Activated naive CD8-positive, alpha-beta T cell treated with anti-CD3 and anti-CD28 coated beads for 36 hours (primary cell): Measurements from ENCODE around the gene ITGAV. TPM values are rescaled to one million over a fixed set of nuclear protein-coding genes. Genes with fewer than 3 reads are reported as not detected.
A peak's percentile ranks its signal among the peaks of the same experiment; 100 is the strongest.

Source experiments
- DNase-seq: peaks from one replicate; pipeline ENCODE4 v3.0.0; 2021
- H3K27ac Mint-ChIP-seq: one replicate; pipeline ENCODE4 v1.8.0; 2022; ENCODE audit warnings: mild to moderate bottlenecking, moderate library complexity, mixed read lengths
- H3K27me3 Mint-ChIP-seq: one replicate; pipeline ENCODE4 v1.8.0; 2022; ENCODE audit warnings: mild to moderate bottlenecking, mixed read lengths
- H3K36me3 Mint-ChIP-seq: one replicate; pipeline ENCODE4 v1.8.0; 2021; ENCODE audit warnings: mild to moderate bottlenecking, mixed read lengths
- H3K4me1 Mint-ChIP-seq: one replicate; pipeline ENCODE4 v1.8.0; 2021; ENCODE audit warnings: mixed read lengths
- H3K4me3 Mint-ChIP-seq: one replicate; pipeline ENCODE4 v1.8.0; 2022; ENCODE audit warnings: mild to moderate bottlenecking, moderate library complexity, mixed read lengths
- H3K9me3 Mint-ChIP-seq: one replicate; pipeline ENCODE4 v1.8.0; 2022; ENCODE audit warnings: mixed read lengths
- total RNA-seq, 2 experiments: library from RNA; stranded (reverse); gene quantifications; one replicate each; pipeline ENCODE4 v1.2.3, GENCODE V29; 2021

Gene ITGAV
- total RNA-seq, 2 experiments from 2014 or later, result 3.6 to 3.9 TPM

DNA sequence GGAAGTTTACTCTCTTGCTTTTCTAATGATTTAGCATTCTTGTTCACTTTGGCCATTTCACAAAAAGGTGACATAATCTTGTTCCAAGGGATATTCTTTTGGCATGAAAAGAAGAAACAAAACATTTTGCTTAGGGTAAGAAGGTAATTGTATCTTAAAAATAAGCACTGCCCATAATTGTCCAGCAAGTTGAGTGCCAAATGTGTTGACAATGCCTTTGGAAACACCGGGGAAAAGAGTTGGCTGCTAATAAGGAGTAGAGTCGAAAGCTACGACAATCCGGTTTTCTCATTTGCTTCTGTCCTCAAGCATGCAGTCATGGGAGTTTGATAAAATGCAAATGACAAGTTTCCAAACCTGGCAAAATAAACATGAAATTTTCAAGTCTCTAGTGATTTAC, 27.3 kb downstream of the ITGAV start:
- Mint-ChIP-seq H3K36me3 (peaks cover 2% of the 10 kb centered on the region), H3K4me3 (no peak overlapping the region), H3K4me1 (no peaks in the 10 kb centered on the region), H3K27me3 (no peaks in the 10 kb centered on the region), H3K27ac (no peak overlapping the region), H3K9me3 (no peaks in the 10 kb centered on the region)
- no peak for DNase-seq

DNA sequence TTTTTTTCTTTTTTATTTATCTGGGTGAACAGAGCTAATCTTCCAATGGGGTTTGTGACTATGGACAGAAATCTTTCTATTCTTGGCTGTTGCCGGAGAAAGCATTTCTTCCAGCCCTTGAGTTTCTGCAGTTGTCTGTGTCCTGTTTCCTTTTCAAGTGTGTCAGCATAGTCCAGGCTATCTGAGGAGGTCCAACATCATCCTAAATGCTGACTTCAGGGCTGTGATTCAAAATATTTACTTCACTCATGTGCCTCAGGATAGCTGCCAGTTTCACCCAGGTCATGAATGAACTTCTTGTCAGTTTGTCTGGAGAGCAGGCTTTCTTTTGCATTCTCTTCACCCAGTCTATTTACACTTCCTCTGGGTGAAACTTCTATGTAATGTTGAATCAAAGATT, 27.9 kb downstream of the ITGAV start:
- H3K27me3 Mint-ChIP-seq, result no peaks in the 10 kb centered on the region
- H3K27ac Mint-ChIP-seq, result no peak overlapping the region
- no peak for DNase-seq
- H3K9me3 Mint-ChIP-seq, result no peaks in the 10 kb centered on the region
- H3K4me3 Mint-ChIP-seq, result no peak overlapping the region
- peaks cover 4% of the 10 kb centered on the region for H3K36me3 Mint-ChIP-seq
- no peaks in the 10 kb centered on the region for H3K4me1 Mint-ChIP-seq

DNA sequence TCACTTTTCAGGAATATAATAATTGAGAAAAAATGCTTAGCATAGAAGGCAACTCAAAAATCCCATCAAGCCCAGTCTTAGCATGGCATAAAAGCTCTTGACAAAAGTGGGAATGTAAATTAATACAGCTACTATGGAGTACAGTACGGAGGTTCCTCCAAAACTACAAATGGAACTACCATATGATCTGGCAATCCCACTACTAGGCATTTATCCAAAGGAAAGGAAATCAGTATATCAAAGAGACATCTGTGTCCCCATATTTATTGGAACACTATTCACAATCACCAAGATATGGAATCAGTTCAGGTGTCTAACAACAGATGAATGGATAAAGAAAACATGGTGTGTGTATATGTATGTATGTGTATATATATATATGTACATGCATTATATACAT, 28.8 kb downstream of the ITGAV start:
- no peak overlapping the region for H3K27ac Mint-ChIP-seq
- H3K36me3 Mint-ChIP-seq, result peaks cover 8% of the 10 kb centered on the region
- no peaks in the 10 kb centered on the region for H3K27me3 Mint-ChIP-seq
- DNase-seq, result no peak
- H3K4me3 Mint-ChIP-seq, result no peak overlapping the region
- H3K9me3 Mint-ChIP-seq, result no peaks in the 10 kb centered on the region
- H3K4me1 Mint-ChIP-seq, result no peaks in the 10 kb centered on the region

DNA sequence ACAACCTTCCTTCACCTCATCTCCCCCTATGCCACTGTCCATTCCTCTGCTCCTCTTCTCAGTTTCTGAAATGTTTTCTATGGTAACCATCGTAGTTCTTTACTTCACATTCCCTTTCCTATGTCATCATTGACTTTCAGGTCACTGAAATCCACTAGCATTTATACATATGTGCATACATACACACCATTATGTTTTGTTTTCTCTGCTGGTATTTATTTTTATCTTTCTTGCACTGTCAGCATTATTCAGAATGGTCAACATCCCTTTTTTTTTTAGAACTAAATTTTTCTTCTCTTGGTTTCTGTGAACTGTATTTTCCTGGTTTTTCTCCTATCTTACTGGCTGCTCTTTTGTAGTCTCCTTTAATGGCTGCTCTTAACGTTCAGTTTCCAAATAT, 33.2 kb downstream of the ITGAV start:
- Mint-ChIP-seq H3K27me3 (no peaks in the 10 kb centered on the region), H3K27ac (no peak overlapping the region)

DNA sequence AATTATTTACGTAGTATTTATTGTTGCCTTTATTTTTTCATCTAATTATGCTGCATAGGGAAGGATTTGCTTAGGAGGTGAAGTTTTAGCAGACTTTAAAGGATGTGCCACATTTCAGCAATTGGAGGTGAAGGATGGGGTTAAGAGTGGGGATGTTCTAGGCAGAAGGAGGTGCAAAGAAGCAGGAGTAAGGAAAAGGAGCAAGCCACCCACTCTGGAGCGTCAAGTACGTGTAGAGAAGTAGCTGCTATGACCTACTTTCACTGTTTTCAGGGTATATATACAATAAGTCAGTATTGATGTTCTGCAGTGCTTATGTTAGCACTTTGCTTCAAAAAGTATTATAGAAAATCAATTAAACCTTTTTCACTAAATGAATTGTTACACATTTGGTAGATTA, 34.4 kb downstream of the ITGAV start:
- no peak for DNase-seq
- H3K36me3 Mint-ChIP-seq, result peaks cover 8% of the 10 kb centered on the region
- H3K27ac Mint-ChIP-seq, result no peak overlapping the region
- no peaks in the 10 kb centered on the region for H3K27me3 Mint-ChIP-seq
- no peak overlapping the region for H3K4me3 Mint-ChIP-seq
- H3K9me3 Mint-ChIP-seq, result no peaks in the 10 kb centered on the region
- no peaks in the 10 kb centered on the region for H3K4me1 Mint-ChIP-seq

More for the DNA sequence above, 33.2 kb downstream of the ITGAV start:
- H3K9me3 Mint-ChIP-seq, result no peaks in the 10 kb centered on the region
- no peaks in the 10 kb centered on the region for H3K4me1 Mint-ChIP-seq
- H3K4me3 Mint-ChIP-seq, result no peak overlapping the region
- peaks cover 8% of the 10 kb centered on the region for H3K36me3 Mint-ChIP-seq
- no peak for DNase-seq

DNA sequence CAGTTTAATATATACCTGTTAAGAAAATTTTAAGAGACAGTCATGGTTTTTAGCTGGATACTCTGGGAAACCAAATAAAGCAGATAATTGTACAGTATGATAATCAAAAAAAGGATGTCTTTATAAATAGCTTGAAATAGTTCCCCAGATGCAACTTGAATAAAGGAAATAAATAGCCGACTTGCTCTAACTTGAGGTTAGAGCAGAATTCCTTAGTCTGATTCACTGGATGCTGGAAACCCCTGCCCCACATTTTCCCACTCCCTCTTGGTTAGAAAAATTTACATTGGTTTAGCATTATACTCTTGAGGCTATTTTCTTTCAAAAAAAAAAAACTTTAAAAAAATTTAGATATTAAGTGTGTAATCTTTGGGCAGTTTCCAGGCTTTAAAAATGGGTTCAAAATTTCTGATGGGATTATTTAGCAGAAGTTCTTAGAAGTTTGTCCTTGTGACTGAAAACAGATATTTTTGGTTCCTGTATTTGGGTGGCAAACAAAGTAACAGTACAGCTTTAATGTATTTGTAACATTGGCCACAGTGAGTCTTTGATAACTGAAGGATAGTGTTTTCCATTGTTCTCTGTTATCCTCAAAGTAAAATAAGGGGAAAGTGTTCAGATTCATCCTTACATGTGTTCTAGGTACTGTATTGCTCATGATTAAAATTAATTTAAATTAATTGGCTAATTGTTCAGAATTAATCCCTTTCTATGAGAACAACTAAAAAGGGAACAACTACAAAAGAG, 39.6 kb downstream of the ITGAV start:
- no peaks in the 10 kb centered on the region for H3K9me3 Mint-ChIP-seq
- no peaks in the 10 kb centered on the region for H3K27me3 Mint-ChIP-seq
- H3K36me3 Mint-ChIP-seq, result no peaks in the 10 kb centered on the region
- H3K27ac Mint-ChIP-seq, result no peak overlapping the region
- H3K4me1 Mint-ChIP-seq, result no peaks in the 10 kb centered on the region
- DNase-seq, result no peak
- no peak overlapping the region for H3K4me3 Mint-ChIP-seq

DNA sequence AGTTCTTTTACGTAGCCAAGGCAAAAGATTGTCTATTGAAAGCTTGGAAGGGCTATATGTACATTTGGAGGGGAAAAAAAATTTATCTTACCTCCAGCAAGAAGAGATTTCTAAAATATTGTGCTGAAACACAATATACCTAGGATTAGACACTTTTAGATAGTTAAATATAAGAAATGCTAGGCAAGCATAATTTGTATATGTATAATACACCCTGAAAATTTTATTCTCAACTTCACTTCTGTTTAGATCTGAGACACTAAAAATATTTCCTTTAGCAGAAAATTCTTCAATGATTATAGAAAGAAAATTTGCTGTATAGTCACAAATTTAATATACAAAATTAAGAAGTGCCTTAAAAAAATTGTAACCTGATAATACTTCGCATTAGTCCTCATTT, 42.6 kb downstream of the ITGAV start:
- no peaks in the 10 kb centered on the region for H3K9me3 Mint-ChIP-seq
- no peaks in the 10 kb centered on the region for H3K27me3 Mint-ChIP-seq
- H3K27ac Mint-ChIP-seq, result no peak overlapping the region
- no peak overlapping the region for H3K4me3 Mint-ChIP-seq
- H3K36me3 Mint-ChIP-seq, result no peaks in the 10 kb centered on the region
- no peaks in the 10 kb centered on the region for H3K4me1 Mint-ChIP-seq
- DNase-seq, result no peak

DNA sequence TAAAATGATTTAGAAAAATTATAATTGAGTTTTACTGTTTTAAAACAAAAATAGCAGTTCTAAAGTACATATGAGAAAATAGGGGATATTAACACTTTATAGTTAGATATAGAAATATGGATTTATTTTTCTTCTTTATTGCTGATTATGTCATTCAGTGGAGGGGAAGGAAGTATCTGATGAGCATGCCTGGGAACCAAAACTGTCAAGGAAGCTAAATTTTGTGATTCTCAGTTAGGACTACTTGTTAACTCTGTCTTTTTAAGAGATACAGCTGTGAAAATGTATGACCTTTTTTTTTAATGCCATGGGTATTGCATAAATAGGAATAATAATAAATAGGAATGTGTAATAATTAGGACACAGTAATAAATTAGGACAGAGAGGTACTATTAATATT, 44.8 kb downstream of the ITGAV start:
- H3K4me3 Mint-ChIP-seq, result no peak overlapping the region
- H3K36me3 Mint-ChIP-seq, result no peaks in the 10 kb centered on the region
- H3K4me1 Mint-ChIP-seq, result peaks cover 7% of the 10 kb centered on the region
- H3K27me3 Mint-ChIP-seq, result no peaks in the 10 kb centered on the region
- DNase-seq, result no peak
- no peak overlapping the region for H3K27ac Mint-ChIP-seq
- no peaks in the 10 kb centered on the region for H3K9me3 Mint-ChIP-seq

DNA sequence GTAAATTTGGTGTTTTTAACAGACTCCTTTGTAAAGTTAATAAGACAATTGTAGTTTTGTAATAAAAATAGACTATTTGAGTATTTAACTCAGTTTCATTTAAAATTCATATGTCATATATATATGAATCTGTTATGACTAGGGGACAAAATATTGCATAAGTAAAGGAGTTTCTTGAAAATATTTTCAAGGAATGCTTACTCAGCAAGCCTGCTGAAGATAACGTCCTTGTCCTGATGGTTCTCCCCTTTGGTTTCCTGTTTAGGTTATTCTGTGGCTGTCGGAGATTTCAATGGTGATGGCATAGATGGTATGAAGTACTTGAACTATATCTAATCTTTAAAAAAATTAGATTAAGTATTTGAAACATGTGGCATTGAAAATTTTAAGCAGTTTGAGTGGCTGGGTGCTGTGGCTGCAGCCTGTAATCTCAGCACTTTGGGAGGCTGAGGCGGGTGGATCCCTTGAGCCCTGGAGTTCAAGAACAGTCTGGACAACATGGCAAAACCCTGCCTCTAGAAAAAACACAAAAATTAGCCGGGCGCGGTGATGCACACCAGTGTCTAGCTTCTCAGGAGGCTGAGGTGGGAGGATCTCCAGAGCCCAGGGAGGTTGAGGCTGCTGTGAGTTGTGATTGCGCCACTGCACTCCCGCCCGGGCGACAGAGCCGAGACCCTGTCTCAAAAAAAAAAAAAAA, 47.1 kb downstream of the ITGAV start:
- Mint-ChIP-seq H3K4me3 (no peak overlapping the region), H3K36me3 (peaks cover 5% of the 10 kb centered on the region), H3K27ac (no peak overlapping the region)

DNA sequence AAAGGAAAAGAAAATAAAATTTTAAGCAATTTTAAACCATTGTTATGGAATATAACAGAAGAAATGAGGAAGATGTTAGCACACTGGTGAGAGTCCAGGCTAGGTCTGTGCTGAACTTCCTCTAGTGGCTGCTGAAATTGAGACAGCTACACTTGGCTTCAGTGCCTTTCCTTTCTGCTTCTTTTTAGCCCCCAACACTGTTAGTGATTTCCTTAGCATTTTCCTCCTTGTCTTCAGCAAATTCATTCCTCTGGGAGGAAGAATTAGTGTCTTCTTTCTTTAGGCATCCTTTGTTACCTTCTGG, 47.6 kb downstream of the ITGAV start:
- DNase-seq, result no peak
- Mint-ChIP-seq H3K4me1 (peaks cover 25% of the 10 kb centered on the region), H3K27ac (no peak overlapping the region), H3K4me3 (no peak overlapping the region), H3K36me3 (peaks cover 5% of the 10 kb centered on the region), H3K27me3 (no peaks in the 10 kb centered on the region), H3K9me3 (no peaks in the 10 kb centered on the region)

More for the DNA sequence above, 47.1 kb downstream of the ITGAV start:
- peaks cover 25% of the 10 kb centered on the region for H3K4me1 Mint-ChIP-seq
- H3K9me3 Mint-ChIP-seq, result no peaks in the 10 kb centered on the region
- H3K27me3 Mint-ChIP-seq, result no peaks in the 10 kb centered on the region
- no peak for DNase-seq

DNA sequence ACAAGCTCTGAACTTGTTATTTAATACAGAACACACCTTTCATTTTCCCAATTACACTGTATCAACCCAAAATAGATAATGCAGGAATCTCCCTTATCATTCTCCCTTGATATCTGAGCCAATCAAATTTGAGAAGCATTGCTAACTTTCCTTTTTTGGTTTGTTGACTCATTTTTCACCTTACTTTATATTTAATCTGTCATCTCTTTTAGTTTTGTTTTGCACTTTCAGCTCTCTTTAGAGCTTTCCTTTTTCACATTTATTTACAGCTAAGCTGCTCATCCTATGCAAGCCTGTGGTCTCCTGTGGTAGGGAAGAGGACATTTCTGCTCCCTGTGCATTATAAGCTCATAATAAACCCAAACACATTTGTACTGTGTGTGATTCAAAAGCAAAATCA, 50.1 kb downstream of the ITGAV start:
- peaks cover 8% of the 10 kb centered on the region for H3K36me3 Mint-ChIP-seq
- H3K27ac Mint-ChIP-seq, result peak overlapping the region; percentile 59
- no peaks in the 10 kb centered on the region for H3K27me3 Mint-ChIP-seq
- peaks cover 25% of the 10 kb centered on the region for H3K4me1 Mint-ChIP-seq
- DNase-seq, result no peak
- no peaks in the 10 kb centered on the region for H3K9me3 Mint-ChIP-seq
- H3K4me3 Mint-ChIP-seq, result peak overlapping the region; percentile 20

DNA sequence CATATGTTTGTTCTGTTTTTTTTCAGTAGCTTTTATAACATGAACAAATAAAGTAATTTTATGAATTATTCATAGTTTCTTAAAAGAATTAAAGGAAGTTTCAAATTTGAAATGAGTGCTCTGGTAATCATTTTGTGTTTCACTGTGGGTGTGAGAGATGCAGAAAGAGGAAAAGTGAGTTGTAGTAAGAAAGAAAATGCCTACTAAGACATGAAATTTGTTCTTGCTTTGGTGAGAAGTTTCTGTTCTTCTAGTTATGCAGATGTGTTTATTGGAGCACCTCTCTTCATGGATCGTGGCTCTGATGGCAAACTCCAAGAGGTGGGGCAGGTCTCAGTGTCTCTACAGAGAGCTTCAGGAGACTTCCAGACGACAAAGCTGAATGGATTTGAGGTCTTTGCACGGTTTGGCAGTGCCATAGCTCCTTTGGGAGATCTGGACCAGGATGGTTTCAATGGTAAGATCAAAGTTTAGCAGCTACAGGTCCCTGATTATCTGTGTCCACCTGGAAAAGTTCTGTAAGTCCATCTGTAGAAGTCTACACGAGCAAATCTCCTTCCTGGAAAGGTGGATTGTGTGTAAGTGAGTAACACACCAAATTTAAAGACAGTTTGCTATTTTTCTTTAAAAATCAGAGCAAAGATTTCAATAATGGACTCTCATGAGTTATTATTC, 51.4 kb downstream of the ITGAV start:
- peaks cover 8% of the 10 kb centered on the region for H3K36me3 Mint-ChIP-seq
- peak overlapping the region; percentile 3 for H3K27ac Mint-ChIP-seq
- peaks cover 25% of the 10 kb centered on the region for H3K4me1 Mint-ChIP-seq
- H3K9me3 Mint-ChIP-seq, result no peaks in the 10 kb centered on the region
- H3K27me3 Mint-ChIP-seq, result no peaks in the 10 kb centered on the region
- no peak for DNase-seq
- no peak overlapping the region for H3K4me3 Mint-ChIP-seq

DNA sequence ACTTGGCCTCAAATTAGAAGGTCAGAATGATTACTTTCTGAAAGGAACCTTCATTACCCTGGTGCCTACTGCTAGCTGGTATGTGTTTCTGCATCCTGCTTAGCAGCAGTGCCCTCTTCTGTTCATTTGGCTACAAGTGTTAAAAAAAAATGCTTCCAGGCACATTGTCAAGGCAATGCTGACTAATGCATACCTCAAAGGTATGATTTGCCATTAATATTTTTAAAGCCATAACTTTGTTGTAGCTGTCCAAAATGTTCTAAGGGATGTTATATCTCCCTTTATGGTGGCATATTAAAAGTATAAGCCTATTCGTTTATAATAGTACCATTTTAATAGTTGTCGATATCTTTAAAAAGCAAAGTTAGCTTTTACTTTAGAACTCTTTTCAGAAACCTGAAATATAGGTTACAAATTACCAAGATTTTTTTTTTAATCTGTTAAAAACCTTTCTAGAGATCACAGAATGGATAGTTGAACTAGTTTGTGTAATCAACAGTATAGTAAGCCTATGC, 52.0 kb downstream of the ITGAV start:
- peaks cover 8% of the 10 kb centered on the region for H3K36me3 Mint-ChIP-seq
- H3K27me3 Mint-ChIP-seq, result no peaks in the 10 kb centered on the region
- H3K27ac Mint-ChIP-seq, result peak overlapping the region; percentile 3
- no peaks in the 10 kb centered on the region for H3K9me3 Mint-ChIP-seq
- peaks cover 25% of the 10 kb centered on the region for H3K4me1 Mint-ChIP-seq
- DNase-seq, result peak; percentile 4
- H3K4me3 Mint-ChIP-seq, result no peak overlapping the region

DNA sequence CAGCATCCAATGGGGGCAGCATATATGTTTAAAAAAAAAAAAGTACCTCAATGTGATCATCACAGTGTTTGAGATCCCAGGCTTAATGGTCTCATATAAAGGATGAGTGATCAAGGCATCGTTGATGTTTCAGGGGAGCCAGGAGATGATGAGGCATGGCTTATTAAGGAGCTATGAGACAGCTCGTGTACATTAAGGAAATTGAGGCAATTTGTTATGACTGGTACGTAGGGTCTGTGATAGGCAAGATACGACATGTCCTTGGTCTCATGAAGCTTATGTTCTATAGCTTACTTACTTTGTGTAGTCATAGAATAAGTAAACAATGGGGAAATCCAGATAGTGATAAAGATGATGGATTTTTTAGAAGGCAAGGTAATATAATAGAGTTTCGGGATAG, 54.9 kb downstream of the ITGAV start:
- Mint-ChIP-seq H3K36me3 (peaks cover 8% of the 10 kb centered on the region), H3K4me3 (no peak overlapping the region), H3K27me3 (no peaks in the 10 kb centered on the region), H3K4me1 (peaks cover 17% of the 10 kb centered on the region), H3K27ac (no peak overlapping the region), H3K9me3 (no peaks in the 10 kb centered on the region)
- no peak for DNase-seq

DNA sequence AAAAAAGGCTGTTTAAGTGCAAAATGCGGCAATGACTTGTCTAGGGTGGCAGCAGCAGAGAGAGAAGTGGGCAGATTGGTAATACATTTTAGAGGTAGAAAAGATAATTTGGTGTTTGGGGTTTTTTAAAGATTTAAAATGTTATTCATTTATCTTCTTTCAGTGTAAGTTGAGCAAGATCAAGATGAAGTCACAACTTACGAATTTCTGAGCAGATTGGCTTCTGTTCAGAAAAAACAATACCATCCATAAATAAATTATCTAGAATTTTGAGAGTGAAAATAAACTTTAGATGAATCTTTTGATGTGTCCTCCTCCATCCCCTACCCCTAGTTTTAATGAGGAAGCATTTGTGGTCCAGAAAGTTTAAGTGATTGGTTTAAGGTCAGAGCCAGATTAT, 56.1 kb downstream of the ITGAV start:
- peaks cover 7% of the 10 kb centered on the region for H3K4me1 Mint-ChIP-seq
- H3K9me3 Mint-ChIP-seq, result no peaks in the 10 kb centered on the region

More for the DNA sequence above, 56.1 kb downstream of the ITGAV start:
- Mint-ChIP-seq H3K27ac (no peak overlapping the region), H3K4me3 (no peak overlapping the region), H3K27me3 (no peaks in the 10 kb centered on the region), H3K36me3 (peaks cover 8% of the 10 kb centered on the region)
- no peak for DNase-seq
